HCT116 (cell line): ENCODE results near the gene NUTM2G. TPM values are rescaled to one million over a fixed set of nuclear protein-coding genes. Genes with fewer than 3 reads are reported as not detected.
"Not testable (repeated sequence)": the region's sequence is repeated elsewhere in the genome, so short reads cannot be mapped to it uniquely, and the experiment has no call there.

ENCODE experiments used
- ATAC-seq: fragments of 200-7000 bp; cut with Tn5 transposase; 2 replicates; pipeline ENCODE4 v1.9.1; 2020; ENCODE audit warnings: mild to moderate bottlenecking, moderate library complexity
- BruUV-seq: library from RNA; stranded (reverse); fragments of 400-500 nt; replicated peaks from 2 replicates; lab custom pipeline; 2021; lab: Mats Ljungman, UMichigan
- CTCF ChIA-PET: fragments of 300-600 bp; sonication (Branson Sonifier 250); formaldehyde crosslinking; loops from one replicate; lab custom pipeline; 2021; ENCODE audit warnings: antibody characterized with exemption; lab: Charles Lee
- POLR2A ChIA-PET: fragments of 300-600, 350-600 bp; sonication (Branson Sonifier 250); formaldehyde crosslinking; loops from one replicate; lab custom pipeline; 2021; ENCODE audit warnings: antibody characterized with exemption; lab: Charles Lee
- RAD21 ChIA-PET, 2 experiments: fragments of 300-600 bp; sonication (Branson Sonifier 250); formaldehyde crosslinking; loops; one replicate each; lab custom pipeline; 2023; ENCODE audit warnings: low total read pairs in 2 of 2; ENCODE audit not compliant: uncharacterized antibody in 2 of 2, unreplicated experiment in 2 of 2, low non-redundant PET in 1 of 2; lab: Charles Lee
- DNase-seq: peaks from one replicate; pipeline ENCODE4 v3.0.0-alpha.2; 2010; ENCODE audit warnings: low read depth, low spot score
- H2AFZ ChIP-seq: fragments of 200-600 bp; shearing (Covaris generic), sonication (generic); 2 replicates; pipeline ENCODE4 v1.6.1; 2017; ENCODE audit warnings: low read depth, mixed run types, mixed read lengths, antibody characterized with exemption, low read length; ENCODE audit not compliant: poor library complexity, severe bottlenecking
- H3K27ac ChIP-seq: 2 replicates; pipeline ENCODE4 v1.5.1; 2012; ENCODE audit warnings: low read depth, low read length
- H3K27me3 ChIP-seq: fragments of 200-600 bp; sonication (generic); 2 replicates; pipeline ENCODE4 v1.6.1; 2016; ENCODE audit warnings: mixed run types, low read length, mixed read lengths; ENCODE audit not compliant: insufficient read depth
- H3K36me3 ChIP-seq, 2 experiments: fragments of 200-500 bp in 1 of 2; fragments of 200-600 bp in 1 of 2; sonication (Bioruptor generic) in 1 of 2; sonication (generic) in 1 of 2; 2 replicates each; pipeline versions ENCODE4 v1.5.1 to v1.6.1; 2014 to 2016; ENCODE audit warnings: low read length in 2 of 2, inconsistent platforms in 1 of 2, mixed read lengths in 1 of 2, mixed run types in 1 of 2; ENCODE audit not compliant: insufficient read depth in 2 of 2, control insufficient read depth in 1 of 2
- H3K4me1 ChIP-seq, 2 experiments: fragments of 200-600 bp in 1 of 2; sonication (generic) in 1 of 2; 2 replicates each; pipeline versions ENCODE4 v1.5.1 to v1.6.1; 2012 to 2017; ENCODE audit warnings: low read length in 2 of 2, inconsistent platforms in 1 of 2, mild to moderate bottlenecking in 1 of 2, mixed read lengths in 1 of 2, mixed run types in 1 of 2, moderate library complexity in 1 of 2; ENCODE audit not compliant: insufficient read depth in 2 of 2, control insufficient read depth in 1 of 2
- H3K4me2 ChIP-seq: fragments of 200-600 bp; sonication (generic); 2 replicates; pipeline ENCODE4 v1.6.1; 2017; ENCODE audit warnings: mixed run types, low read length, mixed read lengths
- H3K4me3 ChIP-seq, 2 experiments: fragments of 200-600 bp in 1 of 2; sonication (generic) in 1 of 2; replicated peaks in 1 of 2; 2 replicates each; pipeline ENCODE4 v1.5.1; 2011 to 2016; ENCODE audit warnings: low read length in 2 of 2, control low read depth in 1 of 2, low read depth in 1 of 2, mild to moderate bottlenecking in 1 of 2, mixed read lengths in 1 of 2, mixed run types in 1 of 2
- H3K79me2 ChIP-seq: fragments of 200-600 bp; sonication (generic); 2 replicates; pipeline ENCODE4 v1.6.1; 2017; ENCODE audit warnings: mild to moderate bottlenecking, mixed run types, low read length, moderate library complexity, mixed read lengths; ENCODE audit not compliant: insufficient read depth
- H3K9ac ChIP-seq: fragments of 200-600 bp; sonication (generic); 2 replicates; pipeline ENCODE4 v1.6.1; 2016; ENCODE audit warnings: low read length, mixed read lengths
- H3K9me2 ChIP-seq: fragments of 200-600 bp; sonication (generic), shearing (Covaris generic); 2 replicates; pipeline ENCODE4 v1.6.1; 2017; ENCODE audit warnings: mixed run types, mild to moderate bottlenecking, moderate library complexity; ENCODE audit not compliant: insufficient read depth
- H3K9me3 ChIP-seq, 2 experiments: fragments of 200-500 bp in 1 of 2; fragments of 200-600 bp in 1 of 2; sonication (Bioruptor generic) in 1 of 2; sonication (generic) in 1 of 2; 2 replicates each; pipeline ENCODE4 v1.6.1; 2014 to 2017; ENCODE audit warnings: low read length in 2 of 2, mixed read lengths in 2 of 2, inconsistent platforms in 1 of 2, low read depth in 1 of 2, mild to moderate bottlenecking in 1 of 2, mixed run types in 1 of 2, moderate library complexity in 1 of 2; ENCODE audit not compliant: control insufficient read depth in 1 of 2, insufficient read depth in 1 of 2
- H4K20me1 ChIP-seq: fragments of 200-600 bp; sonication (generic), shearing (Covaris generic); 2 replicates; pipeline ENCODE4 v1.6.1; 2017; ENCODE audit warnings: mixed run types, mild to moderate bottlenecking, moderate library complexity; ENCODE audit not compliant: insufficient read depth
- intact Hi-C: fragments of 100-400 bp; cut with micrococcal nuclease; formaldehyde crosslinking; loops from 2 replicates; pipeline ENCODE4 v1.10.0; 2022
- total RNA-seq: library from RNA; stranded (reverse); gene quantifications from one replicate; pipeline ENCODE4 v1.2.1, GENCODE V29; 2021; ENCODE audit not compliant: unreplicated experiment

NUTM2G gene
- total RNA-seq, 1 experiment from 2014 or later, result not detected

GRCh38 chr9:96904947-96905722, 23.5 kb upstream of the NUTM2G start:
- H3K27me3 ChIP-seq, RAD21 ChIA-PET, H3K9me3 ChIP-seq, H3K79me2 ChIP-seq, H2AFZ ChIP-seq, CTCF ChIA-PET, DNase-seq, intact Hi-C loops, H3K4me1 ChIP-seq, H3K4me2 ChIP-seq, H3K9me2 ChIP-seq, H3K36me3 ChIP-seq, H3K9ac ChIP-seq, BruUV-seq, H3K4me3 ChIP-seq, H4K20me1 ChIP-seq, POLR2A ChIA-PET, H3K27ac ChIP-seq: not testable (repeated sequence)
- ATAC-seq, result peak; percentile 60

- H2AFZ ChIP-seq, H3K4me2 ChIP-seq, intact Hi-C loops, H3K9ac ChIP-seq, H3K36me3 ChIP-seq, POLR2A ChIA-PET, H3K27ac ChIP-seq, DNase-seq, H3K4me3 ChIP-seq, H3K9me2 ChIP-seq, RAD21 ChIA-PET, H4K20me1 ChIP-seq, H3K79me2 ChIP-seq, BruUV-seq, ATAC-seq, CTCF ChIA-PET, H3K9me3 ChIP-seq, H3K4me1 ChIP-seq, H3K27me3 ChIP-seq: not testable (repeated sequence)
Observed at GRCh38 chr9:96908479-96908878, 20.2 kb upstream of the NUTM2G start.

- BruUV-seq, intact Hi-C loops, CTCF ChIA-PET: not testable (repeated sequence)
Observed at GRCh38 chr9:96915539-96915938, 13.1 kb upstream of the NUTM2G start.

GRCh38 chr9:96916531-96916930, 12.1 kb upstream of the NUTM2G start:
- RAD21 ChIA-PET, H3K27ac ChIP-seq, H3K4me3 ChIP-seq, ATAC-seq, DNase-seq, H3K9me3 ChIP-seq, H3K9me2 ChIP-seq, H3K79me2 ChIP-seq, CTCF ChIA-PET, H2AFZ ChIP-seq, H3K9ac ChIP-seq, H3K27me3 ChIP-seq, BruUV-seq, intact Hi-C loops, H3K4me2 ChIP-seq, H3K36me3 ChIP-seq, H4K20me1 ChIP-seq, POLR2A ChIA-PET, H3K4me1 ChIP-seq: not testable (repeated sequence)

More at GRCh38 chr9:96915539-96915938, 13.1 kb upstream of the NUTM2G start:
- H2AFZ ChIP-seq, H4K20me1 ChIP-seq, H3K9ac ChIP-seq, H3K4me3 ChIP-seq, ATAC-seq, H3K36me3 ChIP-seq, H3K9me3 ChIP-seq, H3K27ac ChIP-seq, RAD21 ChIA-PET, H3K4me2 ChIP-seq, DNase-seq, POLR2A ChIA-PET, H3K9me2 ChIP-seq, H3K27me3 ChIP-seq, H3K4me1 ChIP-seq, H3K79me2 ChIP-seq: not testable (repeated sequence)
